Activated CD4-positive, alpha-beta T cell treated with anti-CD3 and anti-CD28 coated beads for 1 hour (primary cell): ENCODE measurements around the gene TOX3.

Experiments used
- DNase-seq: peaks from one replicate; pipeline ENCODE4 v3.0.0-alpha.2; 2020

TOX3 gene

GRCh38 chr16:52441886-52442285, 105.1 kb downstream of the TOX3 start:
- no peak for DNase-seq

- DNase-seq = no peak
These were observed 106.7 kb downstream of the TOX3 start for GRCh38 chr16:52440248-52440647.

GRCh38 chr16:52439750-52440149, 107.2 kb downstream of the TOX3 start:
- DNase-seq = no peak

GRCh38 chr16:52439171-52439701, 107.7 kb downstream of the TOX3 start:
- no peak for DNase-seq

GRCh38 chr16:52437277-52437670, 109.7 kb downstream of the TOX3 start:
- no peak for DNase-seq

GRCh38 chr16:52436339-52437276, 110.3 kb downstream of the TOX3 start:
- no peak for DNase-seq

- DNase-seq = no peak
These were observed 112.7 kb downstream of the TOX3 start for GRCh38 chr16:52434224-52434623.

GRCh38 chr16:52433643-52434042, 113.3 kb downstream of the TOX3 start:
- no peak for DNase-seq

GRCh38 chr16:52424591-52424990, 122.4 kb downstream of the TOX3 start:
- no peak for DNase-seq

- DNase-seq = no peak
These were observed 124.6 kb downstream of the TOX3 start for GRCh38 chr16:52422307-52422706.

- DNase-seq = no peak
These were observed 128.7 kb downstream of the TOX3 start for GRCh38 chr16:52418201-52418600.

GRCh38 chr16:52416888-52417287, 130.1 kb downstream of the TOX3 start:
- DNase-seq = no peak

- DNase-seq = no peak
These were observed 135.9 kb downstream of the TOX3 start for GRCh38 chr16:52411011-52411410.

GRCh38 chr16:52408191-52408845, 138.6 kb downstream of the TOX3 start:
- no peak for DNase-seq

GRCh38 chr16:52407778-52408177, 139.2 kb downstream of the TOX3 start:
- no peak for DNase-seq

GRCh38 chr16:52405441-52405840, 141.5 kb downstream of the TOX3 start:
- DNase-seq = no peak

- no peak for DNase-seq
These were observed 142.4 kb downstream of the TOX3 start for GRCh38 chr16:52404546-52404945.

- DNase-seq = no peak
These were observed 147.8 kb downstream of the TOX3 start for GRCh38 chr16:52399116-52399515.

GRCh38 chr16:52398491-52398960, 148.4 kb downstream of the TOX3 start:
- no peak for DNase-seq

GRCh38 chr16:52398021-52398420, 148.9 kb downstream of the TOX3 start:
- DNase-seq = no peak

- no peak for DNase-seq
These were observed 153.5 kb downstream of the TOX3 start for GRCh38 chr16:52393448-52393847.

- no peak for DNase-seq
These were observed 157.9 kb downstream of the TOX3 start for GRCh38 chr16:52389045-52389444.
